Astrocyte of the spinal cord (primary cell): ENCODE data around the gene SLC16A10.

ENCODE experiments used
- DNase-seq: peaks from one replicate; pipeline ENCODE4 v3.0.0; 2011; ENCODE audit warnings: low read depth, low spot score
- H3K4me3 ChIP-seq: 2 replicates; pipeline ENCODE4 v1.5.1; 2011; ENCODE audit warnings: low read depth, mild to moderate bottlenecking, low read length, moderate library complexity
- in situ Hi-C: cut with HindIII; loops from 2 replicates; pipeline ENCODE4 v1.10.0; 2017; ENCODE audit warnings: low sequenced_read_pairs
- TF ChIP-seq, protein P1 (sequence below): IDR thresholded peaks from 2 replicates; pipeline ENCODE4 v1.5.1; 2012; ENCODE audit warnings: low read depth, mild to moderate bottlenecking, low read length, inconsistent platforms

Gene SLC16A10

GRCh38 chr6:111210194-111210728 is 123.0 kb downstream of the SLC16A10 start:
- DNase-seq: peak; percentile 62
- in situ Hi-C loops: no loop called here
- TF ChIP-seq, protein P1, sequence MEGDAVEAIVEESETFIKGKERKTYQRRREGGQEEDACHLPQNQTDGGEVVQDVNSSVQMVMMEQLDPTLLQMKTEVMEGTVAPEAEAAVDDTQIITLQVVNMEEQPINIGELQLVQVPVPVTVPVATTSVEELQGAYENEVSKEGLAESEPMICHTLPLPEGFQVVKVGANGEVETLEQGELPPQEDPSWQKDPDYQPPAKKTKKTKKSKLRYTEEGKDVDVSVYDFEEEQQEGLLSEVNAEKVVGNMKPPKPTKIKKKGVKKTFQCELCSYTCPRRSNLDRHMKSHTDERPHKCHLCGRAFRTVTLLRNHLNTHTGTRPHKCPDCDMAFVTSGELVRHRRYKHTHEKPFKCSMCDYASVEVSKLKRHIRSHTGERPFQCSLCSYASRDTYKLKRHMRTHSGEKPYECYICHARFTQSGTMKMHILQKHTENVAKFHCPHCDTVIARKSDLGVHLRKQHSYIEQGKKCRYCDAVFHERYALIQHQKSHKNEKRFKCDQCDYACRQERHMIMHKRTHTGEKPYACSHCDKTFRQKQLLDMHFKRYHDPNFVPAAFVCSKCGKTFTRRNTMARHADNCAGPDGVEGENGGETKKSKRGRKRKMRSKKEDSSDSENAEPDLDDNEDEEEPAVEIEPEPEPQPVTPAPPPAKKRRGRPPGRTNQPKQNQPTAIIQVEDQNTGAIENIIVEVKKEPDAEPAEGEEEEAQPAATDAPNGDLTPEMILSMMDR: peak; percentile 70
- H3K4me3 ChIP-seq: no peak overlapping the region

- no peak for DNase-seq
- H3K4me3 ChIP-seq: no peak overlapping the region
- TF ChIP-seq, protein P1: no peak
- in situ Hi-C loops: no loop called here
Measured at GRCh38 chr6:111211411-111212030, 124.2 kb downstream of the SLC16A10 start.

- DNase-seq: no peak
- in situ Hi-C loops: no loop called here
- TF ChIP-seq, protein P1: no peak
- no peak overlapping the region for H3K4me3 ChIP-seq
Measured at GRCh38 chr6:111212625-111213024, 125.3 kb downstream of the SLC16A10 start.

GRCh38 chr6:111215131-111215530 is 127.8 kb downstream of the SLC16A10 start:
- in situ Hi-C loops: no loop called here
- TF ChIP-seq, protein P1: no peak
- DNase-seq: no peak
- no peak overlapping the region for H3K4me3 ChIP-seq

GRCh38 chr6:111219785-111220184 is 132.5 kb downstream of the SLC16A10 start:
- no peak overlapping the region for H3K4me3 ChIP-seq
- TF ChIP-seq, protein P1: no peak
- in situ Hi-C loops: no loop called here
- DNase-seq: no peak

DNA sequence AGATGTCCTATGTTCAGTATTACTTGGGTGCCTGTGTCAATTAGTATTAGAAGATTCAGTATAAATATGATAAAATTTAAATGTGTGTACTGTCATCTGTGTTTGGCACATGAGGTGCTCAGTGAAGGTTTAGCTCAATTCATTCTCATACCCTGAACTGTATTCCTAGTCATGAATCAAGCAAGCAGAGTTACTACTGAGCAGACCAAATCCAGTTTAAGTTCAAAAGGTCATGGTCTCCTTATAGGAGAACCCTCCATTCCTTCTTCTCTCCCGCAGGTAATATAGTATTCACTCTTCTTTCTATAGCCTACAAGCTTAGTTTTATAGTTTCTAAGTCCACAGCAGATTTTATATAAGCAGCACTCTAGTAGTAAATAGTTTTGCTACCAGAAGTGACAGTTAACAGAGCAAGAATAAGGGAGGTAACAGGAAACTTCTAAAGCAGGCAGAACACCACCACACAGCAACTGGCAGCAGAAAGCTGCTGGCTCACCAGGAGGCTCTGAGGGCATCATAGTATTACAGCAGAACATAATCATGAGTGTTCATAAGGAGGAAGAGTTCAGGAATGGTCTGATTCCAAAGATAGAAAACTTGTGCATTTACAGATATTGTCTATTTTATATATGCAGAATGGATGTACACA is 133.2 kb downstream of the SLC16A10 start:
- TF ChIP-seq, protein P1: no peak
- no peak for DNase-seq
- in situ Hi-C loops: no loop called here
- H3K4me3 ChIP-seq: no peak overlapping the region
